Stimulated activated CD4-positive, alpha-beta T cell treated with anti-CD3 and anti-CD28 coated beads, Interleukin-1b, Interleukin-23, amount 100 ng/mL, for 24 hours (primary cell): ENCODE results near the gene TENM4.
"Not testable (repeated sequence)": the region's sequence is repeated elsewhere in the genome, so short reads cannot be mapped to it uniquely, and the experiment has no call there.

Experiments
- DNase-seq, 4 experiments: peaks; one replicate each; pipeline ENCODE4 v3.0.0-alpha.2; 2020; ENCODE audit warnings: low read depth in 4 of 4, low spot score in 1 of 4

TENM4 gene

GRCh38 chr11:79255965-79256364, 184.9 kb downstream of the TENM4 start:
- DNase-seq: no peak

GRCh38 chr11:79253280-79253679, 187.6 kb downstream of the TENM4 start:
- no peak for DNase-seq

- no peak for DNase-seq
These were observed 191.4 kb downstream of the TENM4 start for GRCh38 chr11:79249295-79249993.

DNA sequence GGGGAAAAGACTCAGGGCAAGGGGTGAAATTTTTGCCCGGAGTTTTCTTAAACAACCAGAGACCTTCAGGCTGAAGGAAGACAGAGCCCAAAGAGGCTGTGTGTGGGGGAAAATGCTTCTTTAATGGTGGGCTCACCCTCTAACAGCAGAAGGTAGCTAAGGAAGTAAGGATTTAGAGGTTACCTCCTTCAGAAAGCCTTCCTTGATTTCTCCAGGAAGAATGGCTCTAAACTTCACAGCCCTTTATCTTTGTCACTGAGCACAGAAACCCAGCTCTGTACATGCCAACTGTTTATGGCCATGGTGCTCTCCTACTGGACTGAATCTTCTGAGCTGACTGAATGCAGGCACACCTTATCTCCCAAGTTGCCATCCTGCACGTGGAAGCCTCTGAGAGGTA, 196.0 kb downstream of the TENM4 start:
- no peak for DNase-seq

DNA sequence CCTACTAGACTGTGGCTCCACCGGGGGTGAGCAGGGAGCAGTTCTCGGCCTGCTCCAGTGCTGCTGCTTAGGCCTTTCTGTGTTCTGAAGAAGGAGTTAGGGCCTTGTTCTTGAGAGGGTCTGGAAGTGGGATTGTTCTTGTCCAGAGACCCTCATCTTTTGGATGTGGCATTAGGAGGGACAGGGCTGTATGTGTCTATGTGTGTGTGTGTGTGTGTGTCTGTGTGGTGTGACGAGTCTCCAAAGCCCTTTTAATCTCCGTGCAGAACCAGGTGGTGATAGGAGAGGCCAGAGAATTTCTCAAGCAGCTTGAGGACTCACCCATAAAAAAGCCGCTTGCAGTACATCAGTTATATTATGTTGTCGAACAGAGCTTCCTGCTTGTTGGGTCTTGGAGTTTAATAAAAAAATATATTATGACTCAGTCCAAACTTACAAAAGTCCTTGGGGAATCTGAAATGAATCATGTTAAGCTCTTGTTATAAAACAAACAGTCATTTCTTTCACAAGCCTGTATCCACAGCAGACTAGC, 196.5 kb downstream of the TENM4 start:
- DNase-seq: no peak

- DNase-seq: no peak
These were observed 197.2 kb downstream of the TENM4 start for GRCh38 chr11:79243422-79244210.

- DNase-seq: no peak
These were observed 198.2 kb downstream of the TENM4 start for GRCh38 chr11:79242616-79243015.

DNA sequence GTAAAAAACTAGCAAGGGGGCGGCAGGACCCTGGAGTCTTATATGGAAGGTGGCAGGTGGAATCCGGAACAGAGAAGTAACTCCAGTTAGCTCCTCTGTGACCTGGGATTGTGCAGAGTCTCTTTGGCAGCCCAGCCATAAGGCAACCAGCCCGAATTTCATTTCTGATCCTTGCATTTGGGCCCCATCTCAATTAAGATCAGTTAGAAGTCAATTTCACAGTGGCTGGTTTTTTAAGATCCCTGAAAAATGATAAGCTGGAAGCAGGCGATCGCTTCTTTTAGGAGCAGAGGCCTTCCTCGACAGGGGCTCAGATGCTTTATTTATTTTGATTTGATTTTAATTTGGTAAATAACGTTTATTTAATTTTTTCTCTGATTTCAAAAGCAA, 199.0 kb downstream of the TENM4 start:
- no peak for DNase-seq

DNA sequence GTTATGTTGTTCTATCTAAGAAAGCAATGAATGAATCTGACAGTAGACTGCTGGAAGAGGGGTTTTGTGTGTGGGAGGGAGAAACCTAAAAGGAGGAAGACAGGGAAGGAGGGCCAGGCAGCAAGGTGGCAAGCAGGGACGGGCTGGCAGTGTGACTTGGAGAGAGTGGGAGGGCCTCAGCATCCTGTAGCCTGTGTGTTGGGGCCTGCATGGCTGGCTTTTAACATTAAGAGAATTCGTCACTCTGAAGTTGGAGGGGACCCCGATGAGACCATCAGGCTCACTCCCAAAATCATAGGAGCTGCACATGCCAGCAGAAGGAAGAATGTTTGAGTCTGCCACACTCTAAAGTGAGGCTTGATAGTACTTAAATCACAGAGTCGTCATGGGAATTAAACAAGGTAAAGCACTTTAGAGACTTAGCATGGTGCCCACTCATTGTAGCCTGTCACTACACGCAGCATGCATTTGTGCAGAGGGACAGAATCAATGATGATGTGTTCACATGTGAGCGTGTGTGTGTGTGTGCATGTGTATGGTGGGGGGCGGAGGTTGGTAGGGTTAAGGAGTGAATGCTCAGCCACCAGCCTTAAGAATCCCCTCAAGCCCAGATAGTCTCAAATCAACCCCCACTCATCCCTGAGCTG, 199.5 kb downstream of the TENM4 start:
- no peak for DNase-seq

DNA sequence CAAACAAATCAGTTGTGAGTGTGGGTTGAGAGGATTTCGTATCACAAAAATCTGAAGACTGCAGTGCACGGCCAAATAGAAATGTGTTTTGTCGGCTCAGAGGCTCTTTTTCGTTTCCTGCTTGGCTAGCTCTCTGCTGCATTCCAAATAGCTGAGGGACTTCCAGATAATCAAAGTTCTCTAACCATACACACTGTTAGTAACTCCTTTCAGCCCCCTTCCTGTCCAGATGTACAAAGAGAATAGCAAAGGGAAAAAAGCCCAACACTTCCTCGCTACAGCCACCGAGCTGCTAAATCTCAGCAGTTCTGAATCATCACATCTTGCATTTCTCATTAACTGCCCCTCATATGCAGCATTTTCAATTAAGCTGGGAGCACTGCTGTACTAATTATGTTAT, 203.1 kb downstream of the TENM4 start:
- no peak for DNase-seq

DNA sequence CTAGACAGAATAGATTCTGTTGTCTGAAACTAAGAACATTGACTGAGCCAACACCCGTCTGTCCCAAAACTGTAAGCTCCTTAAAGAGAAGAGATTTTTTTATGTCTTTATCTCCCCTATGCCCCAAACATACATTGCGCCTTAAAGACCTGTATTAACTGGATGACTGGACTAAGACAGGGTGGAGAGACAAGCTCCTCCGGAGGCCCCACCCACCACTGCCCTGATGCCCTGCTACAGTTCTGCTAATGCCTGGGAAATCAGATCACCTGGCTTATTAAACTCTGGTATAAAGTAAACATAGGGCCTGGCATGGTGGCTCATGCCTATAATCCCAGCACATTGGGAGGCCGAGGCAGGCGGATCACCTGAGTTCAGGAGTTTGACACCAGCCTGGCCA, 203.7 kb downstream of the TENM4 start:
- DNase-seq: no peak

DNA sequence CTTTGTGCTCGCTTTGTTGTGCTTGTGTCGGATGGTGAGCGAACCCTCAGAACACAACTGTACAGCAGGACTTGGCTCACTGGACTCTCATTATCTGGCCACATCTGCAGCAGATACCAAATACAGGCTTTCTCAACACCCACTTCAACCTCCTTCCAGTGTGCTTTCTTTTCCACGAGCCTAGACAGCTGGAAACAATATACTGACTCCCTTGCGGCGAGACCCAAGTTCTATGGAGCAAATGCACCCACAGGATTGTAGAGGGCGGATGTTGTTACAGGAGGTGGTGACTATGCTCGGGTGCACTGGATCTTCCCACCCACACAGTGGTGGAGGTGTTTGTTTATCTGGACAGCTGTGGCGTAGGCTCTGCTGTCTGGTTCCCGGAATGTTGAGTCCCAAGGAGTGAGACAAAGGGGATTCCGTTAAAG, 204.3 kb downstream of the TENM4 start:
- DNase-seq: no peak

GRCh38 chr11:79235696-79236095, 205.1 kb downstream of the TENM4 start:
- DNase-seq: no peak

- no peak for DNase-seq
These were observed 208.5 kb downstream of the TENM4 start for GRCh38 chr11:79232346-79232745.

GRCh38 chr11:79229047-79229446, 211.8 kb downstream of the TENM4 start:
- no peak for DNase-seq

DNA sequence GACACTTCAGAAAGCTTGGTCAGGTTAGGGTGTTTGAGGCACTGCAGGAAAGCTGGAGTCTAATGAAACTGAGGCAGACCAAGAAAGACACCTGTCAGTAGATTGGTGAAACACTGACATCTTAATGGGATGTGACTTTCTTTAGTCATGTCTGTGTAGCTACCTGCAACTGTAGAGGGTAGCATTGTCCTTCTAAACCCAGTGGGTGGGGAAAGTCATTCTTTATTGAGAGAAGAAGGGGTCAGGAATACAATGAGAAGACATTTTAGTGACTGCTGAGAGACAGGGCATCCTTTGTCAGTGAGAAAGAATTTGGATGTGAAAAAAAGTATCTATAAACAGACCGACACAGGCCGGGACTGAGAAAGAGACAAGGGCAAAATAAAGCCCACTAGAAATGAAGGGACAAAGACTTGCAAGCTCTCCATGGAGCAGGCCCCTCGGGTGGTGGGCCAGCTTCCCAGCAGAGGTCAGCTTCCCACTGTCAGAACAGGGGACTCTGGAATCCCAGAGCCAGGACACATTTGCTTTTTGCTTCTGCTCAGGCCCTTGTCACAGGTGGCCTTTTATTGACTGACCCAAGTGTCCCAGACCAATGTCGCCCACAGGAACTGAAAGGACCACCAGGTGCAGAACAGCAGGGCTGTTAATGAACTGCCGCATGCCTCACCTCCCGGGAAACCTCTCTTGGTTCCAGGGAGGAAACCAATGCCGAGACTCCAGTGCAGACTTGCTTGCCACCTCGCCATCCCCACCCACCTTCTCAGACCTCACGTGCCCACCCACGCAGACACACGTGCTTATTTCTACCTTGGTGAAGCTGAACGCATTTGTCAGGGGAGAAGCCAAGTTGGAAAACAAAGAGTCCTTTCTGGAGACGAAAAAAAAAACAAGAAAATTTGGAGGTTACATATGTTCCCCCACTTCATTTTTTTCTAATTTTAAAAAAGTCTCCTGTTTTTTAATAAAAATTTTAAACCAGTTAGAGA, 212.8 kb downstream of the TENM4 start:
- DNase-seq: no peak

GRCh38 chr11:79227308-79227707, 213.5 kb downstream of the TENM4 start:
- no peak for DNase-seq

GRCh38 chr11:79226126-79226525, 214.7 kb downstream of the TENM4 start:
- no peak for DNase-seq

DNA sequence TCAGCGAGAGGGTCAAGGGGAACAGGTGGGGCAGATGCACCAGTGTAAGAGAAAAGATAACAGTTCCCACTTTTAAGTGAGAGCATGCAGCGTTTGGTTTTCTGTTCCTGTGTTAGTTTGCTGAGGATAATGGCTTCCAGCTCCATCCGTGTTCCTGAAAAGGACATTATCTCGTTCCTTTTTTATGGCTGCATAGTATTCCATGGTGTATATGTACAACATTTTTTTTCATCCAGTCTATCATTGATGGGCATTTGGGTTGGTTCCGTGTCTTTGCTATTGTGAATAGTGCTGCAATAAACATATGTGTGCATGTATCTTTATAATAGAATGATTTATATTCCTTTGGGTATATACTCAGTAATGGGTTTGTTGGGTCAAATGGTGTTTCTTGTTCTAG, 218.7 kb downstream of the TENM4 start:
- DNase-seq: not testable (repeated sequence)

DNA sequence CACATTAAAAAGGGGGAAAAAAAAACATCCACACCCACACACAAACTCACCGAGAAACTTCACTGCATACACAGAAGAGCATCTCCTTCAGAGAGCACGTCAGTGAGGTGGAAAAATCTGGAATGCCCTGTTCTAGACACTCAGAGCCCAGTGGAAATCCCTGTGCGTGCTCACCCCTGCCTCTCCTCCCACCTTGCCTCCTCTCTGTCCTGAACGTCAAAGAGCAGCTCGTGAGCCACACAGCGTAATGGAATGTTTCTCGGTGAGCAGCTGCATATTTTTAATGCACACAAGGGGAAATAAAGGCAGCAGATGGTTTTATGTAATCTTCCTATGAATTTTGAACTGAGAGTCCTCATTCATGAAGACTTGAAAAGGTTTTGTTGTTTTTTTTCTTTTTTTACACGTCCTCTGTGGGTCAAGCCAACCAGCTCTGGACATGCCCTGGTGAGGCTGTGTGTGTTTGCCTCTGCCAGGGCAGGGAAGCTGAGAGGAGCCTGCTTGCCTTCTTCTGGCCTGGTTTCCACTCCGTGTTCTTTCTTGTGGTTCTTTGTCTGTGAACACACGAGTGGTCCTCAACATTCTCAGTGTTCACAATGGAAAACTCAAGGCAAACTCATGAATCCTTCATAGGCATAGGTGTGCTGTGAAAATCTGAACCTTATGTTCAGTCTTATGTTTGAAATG, 219.2 kb downstream of the TENM4 start:
- no peak for DNase-seq
